Neural progenitor cell (in vitro differentiated cells): ENCODE results near the gene CLDND1. TPM values are rescaled to one million over a fixed set of nuclear protein-coding genes. Genes with fewer than 3 reads are reported as not detected.

Experiments
- DNase-seq: peaks from one replicate; pipeline ENCODE4 v3.0.0-alpha.2; 2016; ENCODE audit warnings: low spot score
- H2AFZ ChIP-seq: fragments of 200-600 bp; sonication (generic); replicated peaks from 2 replicates; pipeline ENCODE4 v1.6.1; 2016; ENCODE audit warnings: antibody characterized with exemption
- H3F3A ChIP-seq: fragments of 200-600 bp; sonication (generic); 2 replicates; pipeline ENCODE4 v1.6.1; 2016; ENCODE audit warnings: antibody characterized with exemption, low read depth
- H3K27ac ChIP-seq: fragments of 200-600 bp; sonication (generic); 2 replicates; pipeline ENCODE4 v1.5.1; 2016; ENCODE audit warnings: mild to moderate bottlenecking
- H3K27me3 ChIP-seq: fragments of 200-600 bp; sonication (generic); 2 replicates; pipeline ENCODE4 v1.6.1; 2016; ENCODE audit warnings: mild to moderate bottlenecking, moderate library complexity
- H3K36me3 ChIP-seq: fragments of 200-600 bp; sonication (generic); 2 replicates; pipeline ENCODE4 v1.5.1; 2016
- H3K4me1 ChIP-seq: fragments of 200-600 bp; sonication (generic); 2 replicates; pipeline ENCODE4 v1.6.1; 2016; ENCODE audit warnings: mixed run types
- H3K4me2 ChIP-seq: fragments of 200-600 bp; sonication (generic); 2 replicates; pipeline ENCODE4 v1.6.1; 2016
- H3K4me3 ChIP-seq: fragments of 200-600 bp; sonication (generic); 2 replicates; pipeline ENCODE4 v1.5.1; 2016
- H3K79me2 ChIP-seq: fragments of 200-600 bp; sonication (generic); 2 replicates; pipeline ENCODE4 v1.6.1; 2016; ENCODE audit warnings: low read depth
- H3K9ac ChIP-seq: fragments of 200-600 bp; sonication (generic); 2 replicates; pipeline ENCODE4 v1.6.1; 2016
- H3K9me3 ChIP-seq: fragments of 200-600 bp; sonication (generic); 2 replicates; pipeline ENCODE4 v1.5.1; 2016; ENCODE audit warnings: low read depth
- H4K20me1 ChIP-seq: fragments of 200-600 bp; sonication (generic); 2 replicates; pipeline ENCODE4 v1.6.1; 2016; ENCODE audit warnings: low read depth
- H3K27ac Mint-ChIP-seq: 3 replicates; pipeline ENCODE4 v1.8.0; 2021; ENCODE audit warnings: mixed read lengths
- H3K27me3 Mint-ChIP-seq: 2 replicates; pipeline ENCODE4 v1.8.0; 2022; ENCODE audit warnings: low read depth, mild to moderate bottlenecking, inconsistent platforms, moderate library complexity, mixed read lengths; ENCODE audit not compliant: insufficient read depth
- H3K36me3 Mint-ChIP-seq: 3 replicates; pipeline ENCODE4 v1.8.0; 2021; ENCODE audit warnings: mixed read lengths
- H3K4me1 Mint-ChIP-seq: 3 replicates; pipeline ENCODE4 v1.8.0; 2021; ENCODE audit warnings: mixed read lengths
- H3K4me3 Mint-ChIP-seq: 3 replicates; pipeline ENCODE4 v1.8.0; 2021; ENCODE audit warnings: mild to moderate bottlenecking, moderate library complexity, mixed read lengths
- H3K9me3 Mint-ChIP-seq: 3 replicates; pipeline ENCODE4 v1.8.0; 2020; ENCODE audit warnings: mixed read lengths
- CTCF ChIP-seq: fragments of 200-600 bp; sonication (generic); IDR thresholded peaks from 2 replicates; pipeline ENCODE4 v1.5.1; 2017; ENCODE audit warnings: antibody characterized with exemption, mild to moderate bottlenecking
- EZH2 ChIP-seq: fragments of 200-600 bp; sonication (generic); IDR thresholded peaks from 2 replicates; pipeline ENCODE4 v1.6.1; 2017; ENCODE audit warnings: antibody characterized with exemption, mild to moderate bottlenecking, moderate library complexity
- EZH2phosphoT487 ChIP-seq: fragments of 200-600 bp; sonication (generic); IDR thresholded peaks from 2 replicates; pipeline ENCODE4 v1.6.1; 2017; ENCODE audit warnings: antibody characterized with exemption
- total RNA-seq: library from RNA; depleted of rRNA; stranded (reverse); fragments of >200 nt; gene quantifications from 2 replicates; pipeline ENCODE4 v1.2.3, GENCODE V29; 2015; ENCODE audit warnings: low replicate concordance

CLDND1 gene
- total RNA-seq, 1 donor from 2014 or later, result 176 TPM

GRCh38 chr3:98545940-98546339, 23.2 kb upstream of the CLDND1 start:
- Histone ChIP-seq H3K36me3 (no peaks in the 10 kb centered on the region), H4K20me1 (no peaks in the 10 kb centered on the region), H3K4me3 (no peak overlapping the region), H2AFZ (no peak overlapping the region), H3K4me1 (no peaks in the 10 kb centered on the region), H3K27ac (no peak overlapping the region), H3K79me2 (no peaks in the 10 kb centered on the region), H3F3A (no peaks in the 10 kb centered on the region), H3K27me3 (no peaks in the 10 kb centered on the region), H3K9me3 (no peaks in the 10 kb centered on the region), H3K4me2 (no peak overlapping the region), H3K9ac (no peak overlapping the region)
- peaks cover 2% of the 10 kb centered on the region for H3K27me3 Mint-ChIP-seq
- H3K9me3 Mint-ChIP-seq, result no peaks in the 10 kb centered on the region
- H3K4me1 Mint-ChIP-seq, result no peaks in the 10 kb centered on the region
- no peaks in the 10 kb centered on the region for H3K36me3 Mint-ChIP-seq
- H3K27ac Mint-ChIP-seq, result no peak overlapping the region
- H3K4me3 Mint-ChIP-seq, result no peak overlapping the region
- no peak for TF ChIP-seq EZH2phosphoT487
- no peak for TF ChIP-seq CTCF
- TF ChIP-seq EZH2, result no peak
- DNase-seq, result no peak

DNA sequence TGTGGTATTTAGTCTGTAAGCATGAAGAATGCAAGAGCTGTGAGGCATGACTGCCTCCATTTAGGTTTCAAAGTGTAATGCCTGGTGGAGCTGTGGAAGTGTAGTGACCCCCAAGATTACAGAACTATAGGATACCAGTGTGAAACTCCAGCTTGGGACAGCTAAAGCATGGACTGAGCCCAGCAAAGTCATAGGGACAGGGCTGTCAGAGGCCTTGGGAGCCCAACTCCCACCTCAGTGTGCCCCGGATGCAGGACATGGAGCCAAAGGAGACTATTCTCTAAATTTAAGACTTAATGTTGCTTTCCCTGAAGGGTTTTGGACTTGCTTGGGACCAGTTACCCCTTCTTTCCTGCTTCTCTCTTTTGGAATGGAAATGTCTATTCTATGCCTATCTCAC, 19.9 kb upstream of the CLDND1 start:
- Histone ChIP-seq H3F3A (no peaks in the 10 kb centered on the region), H3K4me3 (no peak overlapping the region), H4K20me1 (no peaks in the 10 kb centered on the region), H3K9ac (no peak overlapping the region), H3K27ac (no peak overlapping the region), H3K9me3 (no peaks in the 10 kb centered on the region), H3K4me1 (no peaks in the 10 kb centered on the region), H3K36me3 (no peaks in the 10 kb centered on the region), H3K79me2 (no peaks in the 10 kb centered on the region), H2AFZ (no peak overlapping the region), H3K27me3 (no peaks in the 10 kb centered on the region), H3K4me2 (no peak overlapping the region)
- H3K4me3 Mint-ChIP-seq, result no peak overlapping the region
- no peaks in the 10 kb centered on the region for H3K27me3 Mint-ChIP-seq
- TF ChIP-seq EZH2 (no peak), EZH2phosphoT487 (no peak), CTCF (no peak)
- H3K9me3 Mint-ChIP-seq, result no peaks in the 10 kb centered on the region
- no peaks in the 10 kb centered on the region for H3K36me3 Mint-ChIP-seq
- no peaks in the 10 kb centered on the region for H3K4me1 Mint-ChIP-seq
- no peak for DNase-seq
- H3K27ac Mint-ChIP-seq, result no peak overlapping the region

DNA sequence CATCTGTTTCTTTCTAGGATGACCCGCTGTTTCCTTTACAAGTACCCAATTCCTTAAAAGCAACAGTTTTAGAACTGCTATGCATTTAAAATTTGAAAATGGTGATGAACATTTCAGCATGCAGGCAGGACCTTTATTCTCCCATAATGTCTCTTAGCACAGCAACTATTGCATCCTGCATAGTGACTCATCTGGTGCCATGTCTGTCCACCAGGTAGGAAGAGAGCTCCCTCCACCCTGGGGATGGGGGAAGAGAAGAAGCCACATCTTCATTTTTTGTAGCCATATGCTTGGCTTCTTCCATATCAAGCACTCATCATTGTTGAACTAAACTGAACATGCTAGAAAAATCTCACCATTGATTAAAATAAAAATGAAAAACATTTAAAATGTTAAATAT, 19.0 kb upstream of the CLDND1 start:
- Mint-ChIP-seq H3K9me3 (no peaks in the 10 kb centered on the region), H3K27ac (no peak overlapping the region), H3K36me3 (no peaks in the 10 kb centered on the region), H3K27me3 (no peaks in the 10 kb centered on the region), H3K4me3 (no peak overlapping the region), H3K4me1 (no peaks in the 10 kb centered on the region)
- Histone ChIP-seq H3K79me2 (no peaks in the 10 kb centered on the region), H3K4me2 (no peak overlapping the region), H3K27me3 (no peaks in the 10 kb centered on the region), H2AFZ (no peak overlapping the region), H3K27ac (no peak overlapping the region), H3F3A (no peaks in the 10 kb centered on the region), H3K4me3 (no peak overlapping the region), H3K4me1 (no peaks in the 10 kb centered on the region), H3K9ac (no peak overlapping the region), H4K20me1 (no peaks in the 10 kb centered on the region), H3K36me3 (no peaks in the 10 kb centered on the region), H3K9me3 (no peaks in the 10 kb centered on the region)
- TF ChIP-seq CTCF (no peak), EZH2 (no peak)
- DNase-seq, result no peak

DNA sequence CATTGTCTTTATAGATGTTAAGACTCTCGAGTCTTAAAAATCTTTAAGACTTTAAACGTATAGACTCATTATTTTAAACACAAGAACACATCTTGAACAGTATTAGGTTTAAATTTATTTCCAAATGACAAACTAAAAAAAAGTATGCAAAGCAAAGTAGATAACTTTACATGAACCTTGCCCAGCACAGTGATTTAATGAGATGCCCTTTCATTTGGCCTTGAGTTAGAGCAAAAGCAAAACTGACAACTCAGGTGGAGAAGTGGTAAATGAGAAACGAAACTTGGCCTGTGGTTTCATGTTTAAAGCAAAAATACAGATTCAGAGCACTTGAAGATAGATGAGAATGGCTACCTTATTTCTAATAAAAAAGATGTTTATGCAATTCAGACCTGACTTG, 17.6 kb upstream of the CLDND1 start:
- no peaks in the 10 kb centered on the region for H3K36me3 Mint-ChIP-seq
- H3K4me3 Mint-ChIP-seq, result no peak overlapping the region
- no peaks in the 10 kb centered on the region for H3K9me3 Mint-ChIP-seq
- no peaks in the 10 kb centered on the region for H3K4me1 ChIP-seq
- DNase-seq, result no peak
- no peaks in the 10 kb centered on the region for H3K79me2 ChIP-seq
- H3K27me3 Mint-ChIP-seq, result no peaks in the 10 kb centered on the region
- H3K9me3 ChIP-seq, result no peaks in the 10 kb centered on the region
- no peaks in the 10 kb centered on the region for H3F3A ChIP-seq
- no peak overlapping the region for H2AFZ ChIP-seq
- H3K36me3 ChIP-seq, result no peaks in the 10 kb centered on the region
- no peak overlapping the region for H3K9ac ChIP-seq
- no peaks in the 10 kb centered on the region for H4K20me1 ChIP-seq
- H3K27me3 ChIP-seq, result no peaks in the 10 kb centered on the region
- H3K4me3 ChIP-seq, result no peak overlapping the region
- H3K27ac Mint-ChIP-seq, result no peak overlapping the region
- no peak overlapping the region for H3K4me2 ChIP-seq
- H3K4me1 Mint-ChIP-seq, result no peaks in the 10 kb centered on the region
- no peak overlapping the region for H3K27ac ChIP-seq
- TF ChIP-seq CTCF, result no peak
- TF ChIP-seq EZH2phosphoT487, result no peak
- no peak for TF ChIP-seq EZH2
